Activated naive CD8-positive, alpha-beta T cell treated with anti-CD3 and anti-CD28 coated beads, Interleukin-2, amount 50 U/mL, for 24 hours (primary cell): ENCODE results near the gene SERPINC1.

Source experiments
- ATAC-seq: fragments of 150-1000 bp; cut with Tn5 transposase; one replicate; pipeline ENCODE4 v1.10.0; 2021
- DNase-seq: peaks from one replicate; pipeline ENCODE4 v3.0.0; 2021
- H3K27ac Mint-ChIP-seq: one replicate; pipeline ENCODE4 v1.8.0; 2021; ENCODE audit warnings: mild to moderate bottlenecking, mixed read lengths
- H3K27me3 Mint-ChIP-seq: one replicate; pipeline ENCODE4 v1.8.0; 2021; ENCODE audit warnings: mixed read lengths
- H3K36me3 Mint-ChIP-seq: one replicate; pipeline ENCODE4 v1.8.0; 2021; ENCODE audit warnings: low read depth, mixed read lengths
- H3K4me1 Mint-ChIP-seq: one replicate; pipeline ENCODE4 v1.8.0; 2021; ENCODE audit warnings: mixed read lengths
- H3K4me3 Mint-ChIP-seq: one replicate; pipeline ENCODE4 v1.8.0; 2021; ENCODE audit warnings: mild to moderate bottlenecking, moderate library complexity, mixed read lengths
- H3K9me3 Mint-ChIP-seq: one replicate; pipeline ENCODE4 v1.8.0; 2021; ENCODE audit warnings: mixed read lengths

The SERPINC1 gene

GRCh38 chr1:173876732-173877131 lies 40.4 kb downstream of the SERPINC1 start:
- peaks cover 33% of the 10 kb centered on the region for H3K36me3 Mint-ChIP-seq
- peaks cover 8% of the 10 kb centered on the region for H3K4me1 Mint-ChIP-seq

GRCh38 chr1:173871500-173871899 lies 45.6 kb downstream of the SERPINC1 start:
- Mint-ChIP-seq H3K4me3 (no peak overlapping the region), H3K27ac (peak overlapping the region; percentile 7), H3K4me1 (peaks cover 49% of the 10 kb centered on the region), H3K27me3 (peaks cover 6% of the 10 kb centered on the region), H3K36me3 (peaks cover 36% of the 10 kb centered on the region), H3K9me3 (no peaks in the 10 kb centered on the region)
- DNase-seq = no peak
- no peak for ATAC-seq

More at GRCh38 chr1:173876732-173877131, 40.4 kb downstream of the SERPINC1 start:
- Mint-ChIP-seq H3K9me3 (no peaks in the 10 kb centered on the region), H3K27ac (no peak overlapping the region), H3K4me3 (no peak overlapping the region), H3K27me3 (no peaks in the 10 kb centered on the region)
- ATAC-seq (no peak), DNase-seq (no peak)

DNA sequence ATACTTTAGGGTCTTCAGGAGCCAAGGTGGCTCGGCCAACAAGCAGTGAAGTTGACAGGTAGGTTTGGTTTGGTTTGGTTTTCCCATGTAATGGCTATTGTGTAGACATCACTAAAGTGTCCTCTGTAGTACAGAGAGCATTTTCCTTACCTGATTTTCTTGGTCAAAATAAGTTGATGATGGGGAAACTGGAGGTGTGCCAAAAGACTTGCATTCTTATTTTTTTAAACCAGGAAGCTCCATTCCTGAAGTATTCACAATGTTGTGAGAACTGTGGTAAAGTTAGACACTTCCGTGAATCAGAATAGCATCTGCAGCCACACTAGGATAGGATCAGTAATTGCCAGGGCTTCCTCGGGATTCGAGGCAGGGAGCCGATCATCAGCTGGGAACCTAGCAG lies 46.0 kb downstream of the SERPINC1 start:
- peaks cover 8% of the 10 kb centered on the region for H3K27me3 Mint-ChIP-seq
- DNase-seq (no peak), ATAC-seq (no peak)
- no peaks in the 10 kb centered on the region for H3K9me3 Mint-ChIP-seq
- peak overlapping the region; percentile 99 for H3K4me3 Mint-ChIP-seq
- H3K4me1 Mint-ChIP-seq = peaks cover 53% of the 10 kb centered on the region
- H3K36me3 Mint-ChIP-seq = peaks cover 40% of the 10 kb centered on the region
- peak overlapping the region; percentile 60 for H3K27ac Mint-ChIP-seq

- peak; percentile 20 for DNase-seq
- Mint-ChIP-seq H3K4me3 (peak overlapping the region; percentile 99), H3K36me3 (peaks cover 44% of the 10 kb centered on the region), H3K9me3 (no peaks in the 10 kb centered on the region), H3K27ac (peak overlapping the region; percentile 60), H3K4me1 (peaks cover 58% of the 10 kb centered on the region), H3K27me3 (peaks cover 8% of the 10 kb centered on the region)
- no peak for ATAC-seq
Observed at GRCh38 chr1:173870252-173871075, 46.7 kb downstream of the SERPINC1 start.

- ATAC-seq (no peak), DNase-seq (no peak)
- H3K27ac Mint-ChIP-seq = peak overlapping the region; percentile 100
- peak overlapping the region; percentile 99 for H3K4me3 Mint-ChIP-seq
- peaks cover 54% of the 10 kb centered on the region for H3K36me3 Mint-ChIP-seq
- peaks cover 71% of the 10 kb centered on the region for H3K4me1 Mint-ChIP-seq
- no peaks in the 10 kb centered on the region for H3K9me3 Mint-ChIP-seq
- H3K27me3 Mint-ChIP-seq = peaks cover 8% of the 10 kb centered on the region
Observed at GRCh38 chr1:173869021-173869359, 48.1 kb downstream of the SERPINC1 start.

DNA sequence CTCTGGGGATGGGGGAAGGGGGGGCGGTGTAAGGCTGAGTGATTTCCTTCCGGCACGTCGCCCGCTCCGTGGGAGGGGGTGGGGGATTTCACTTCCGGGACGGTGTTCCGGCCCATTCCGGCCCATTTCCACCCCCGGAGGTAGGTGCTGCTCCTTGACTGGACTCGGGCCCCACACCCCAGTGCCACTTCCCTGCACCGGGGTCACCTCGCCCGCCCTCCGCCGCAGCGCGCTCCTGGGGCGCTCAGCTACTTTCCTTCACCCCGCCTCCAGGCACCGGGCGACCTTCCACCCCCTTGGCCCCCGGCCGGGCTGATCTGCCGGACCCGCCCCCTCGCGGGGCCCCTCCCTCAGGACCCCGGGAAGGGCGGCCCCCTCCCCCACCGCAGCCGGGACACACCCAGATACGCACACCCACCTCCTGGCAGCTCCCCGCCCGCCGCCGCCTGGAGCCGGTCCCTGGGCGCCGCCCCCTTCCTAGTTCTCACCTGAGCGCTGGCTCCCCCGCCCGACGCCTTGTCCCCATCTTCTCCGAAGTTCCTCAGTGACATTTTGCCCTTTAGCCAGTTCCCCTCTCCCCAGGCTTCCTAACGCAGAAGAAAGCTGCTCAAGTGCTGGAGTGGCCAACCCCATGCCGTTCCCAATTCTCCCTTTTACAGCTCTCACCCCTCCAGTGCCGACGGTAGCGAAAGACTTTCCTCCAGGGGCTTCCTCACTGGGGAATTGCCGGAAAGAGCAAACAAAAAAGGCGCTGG lies 48.7 kb downstream of the SERPINC1 start, which contains the start of gene ZBTB37:
Gene ZBTB37 (plus strand): TSS at position 115 of the 755 bp plus-strand sequence. CDS start 1,846 bp downstream, outside the sequence.
- peak; percentile 96 for DNase-seq
- Mint-ChIP-seq H3K9me3 (no peaks in the 10 kb centered on the region), H3K36me3 (peaks cover 56% of the 10 kb centered on the region), H3K4me3 (peak within 1 kb of the TSS; percentile 99), H3K27ac (peak within 1 kb of the TSS; percentile 100), H3K27me3 (peaks cover 8% of the 10 kb centered on the region), H3K4me1 (peaks cover 77% of the 10 kb centered on the region)
- peak; percentile 67 for ATAC-seq

DNA sequence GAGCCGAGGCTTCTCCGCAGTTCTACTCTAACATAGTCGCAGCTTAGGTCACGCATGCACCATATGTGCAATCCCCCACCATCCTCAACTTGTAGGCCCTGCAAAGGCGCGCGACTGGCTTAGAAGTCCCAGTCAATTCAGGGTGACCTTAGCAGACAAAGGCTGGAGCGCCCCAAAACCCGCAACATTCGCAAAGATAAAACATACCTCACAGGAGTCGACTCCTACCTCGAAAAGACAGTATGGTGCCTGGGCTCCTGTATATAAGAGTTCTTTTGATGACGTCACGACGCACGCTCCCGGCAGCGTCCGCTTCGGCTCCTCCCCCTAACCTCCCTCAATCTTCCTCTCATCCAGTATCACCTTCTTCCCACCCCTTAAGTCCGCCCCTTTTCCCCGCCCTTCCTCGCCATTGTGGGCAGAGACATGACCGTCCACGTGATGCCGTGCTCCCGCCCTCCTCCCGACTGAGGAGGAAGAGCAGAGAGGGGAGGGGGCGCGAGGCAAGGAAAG lies 49.3 kb downstream of the SERPINC1 start, which contains the start of gene GAS5:
Gene GAS5 (minus strand): TSS at position 237 of the 513 bp plus-strand sequence.
- DNase-seq (peak; percentile 99), ATAC-seq (peak; percentile 81)
- H3K27ac Mint-ChIP-seq = peak within 1 kb of the TSS; percentile 100
- peaks cover 77% of the 10 kb centered on the region for H3K4me1 Mint-ChIP-seq
- peak within 1 kb of the TSS; percentile 99 for H3K4me3 Mint-ChIP-seq
- H3K36me3 Mint-ChIP-seq = peaks cover 57% of the 10 kb centered on the region
- H3K9me3 Mint-ChIP-seq = no peaks in the 10 kb centered on the region
- H3K27me3 Mint-ChIP-seq = peaks cover 8% of the 10 kb centered on the region

GRCh38 chr1:173867141-173867752 lies 49.9 kb downstream of the SERPINC1 start:
- Mint-ChIP-seq H3K9me3 (no peaks in the 10 kb centered on the region), H3K4me3 (peak overlapping the region; percentile 99), H3K36me3 (peaks cover 60% of the 10 kb centered on the region), H3K27me3 (peaks cover 8% of the 10 kb centered on the region), H3K27ac (peak overlapping the region; percentile 100), H3K4me1 (peaks cover 75% of the 10 kb centered on the region)
- ATAC-seq (no peak), DNase-seq (peak; percentile 35)

DNA sequence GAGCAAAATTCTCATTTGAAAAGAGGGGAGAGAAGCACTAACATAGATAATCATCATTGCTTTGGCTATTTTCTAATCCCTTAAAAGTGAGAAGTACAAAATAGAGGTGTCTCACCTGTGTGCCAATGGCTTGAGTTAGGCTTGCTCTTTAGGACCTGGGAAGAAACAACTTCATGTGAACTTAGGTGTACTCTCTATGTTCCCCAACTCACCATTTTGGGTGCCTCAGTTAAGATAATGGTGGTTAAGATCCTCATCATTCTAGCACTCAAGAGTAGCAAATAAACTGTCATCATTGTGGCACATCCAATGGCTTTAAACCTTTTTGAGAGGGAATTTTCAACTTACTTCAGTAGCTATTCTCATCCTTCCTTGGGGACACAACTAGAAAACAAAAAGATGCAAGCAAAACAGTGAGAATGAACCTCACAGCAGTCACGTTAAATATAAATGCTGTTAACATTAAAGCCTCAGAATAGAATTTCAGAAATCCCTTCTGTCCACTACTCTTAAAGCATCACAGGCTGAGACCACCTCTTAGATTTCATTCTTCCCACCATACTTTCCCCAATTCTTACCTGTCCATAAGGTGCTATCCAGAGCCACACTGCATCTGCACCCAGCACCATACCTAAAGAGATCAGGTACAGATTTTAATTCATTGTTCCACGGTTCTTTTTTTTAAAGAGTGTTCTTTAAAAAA lies 50.6 kb downstream of the SERPINC1 start:
- Mint-ChIP-seq H3K4me1 (peaks cover 73% of the 10 kb centered on the region), H3K36me3 (peaks cover 66% of the 10 kb centered on the region), H3K27me3 (peaks cover 8% of the 10 kb centered on the region), H3K27ac (peak overlapping the region; percentile 100), H3K4me3 (peak overlapping the region; percentile 99), H3K9me3 (no peaks in the 10 kb centered on the region)
- ATAC-seq = no peak
- no peak for DNase-seq

DNA sequence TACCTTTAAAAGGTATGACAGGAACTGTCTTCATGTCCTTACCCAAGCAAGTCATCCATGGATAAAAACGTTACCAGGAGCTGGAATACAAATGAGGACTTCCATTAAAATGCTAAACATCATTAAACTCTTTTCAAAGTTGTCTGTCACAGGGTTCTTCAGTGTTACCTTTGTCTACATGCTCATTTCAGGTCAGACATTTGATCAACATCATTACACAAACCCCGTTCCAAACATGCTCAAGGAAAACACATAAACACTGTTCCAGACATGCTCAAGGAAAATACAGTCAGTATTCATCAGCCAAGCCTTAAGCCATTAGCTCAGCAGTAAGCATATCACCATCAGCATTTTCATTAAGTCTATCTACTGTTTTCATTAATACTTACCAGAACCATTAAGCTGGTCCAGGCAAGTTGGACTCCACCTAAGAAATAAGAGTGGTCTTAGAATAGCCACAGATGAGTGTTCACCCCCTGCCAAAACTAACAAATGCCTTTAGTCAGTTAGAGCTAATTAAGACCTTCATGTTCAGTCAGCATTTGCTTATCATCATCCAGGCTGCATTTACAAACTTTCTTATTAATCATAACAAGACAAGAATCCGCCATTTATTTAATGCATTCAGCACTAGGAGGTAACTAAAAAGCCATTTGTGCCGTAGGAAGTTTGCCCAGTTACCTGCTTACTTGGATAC lies 51.5 kb downstream of the SERPINC1 start:
- Mint-ChIP-seq H3K27ac (peak overlapping the region; percentile 100), H3K36me3 (peaks cover 62% of the 10 kb centered on the region), H3K4me1 (peaks cover 63% of the 10 kb centered on the region), H3K4me3 (peak overlapping the region; percentile 99), H3K27me3 (peaks cover 8% of the 10 kb centered on the region), H3K9me3 (no peaks in the 10 kb centered on the region)
- ATAC-seq (no peak), DNase-seq (no peak)

DNA sequence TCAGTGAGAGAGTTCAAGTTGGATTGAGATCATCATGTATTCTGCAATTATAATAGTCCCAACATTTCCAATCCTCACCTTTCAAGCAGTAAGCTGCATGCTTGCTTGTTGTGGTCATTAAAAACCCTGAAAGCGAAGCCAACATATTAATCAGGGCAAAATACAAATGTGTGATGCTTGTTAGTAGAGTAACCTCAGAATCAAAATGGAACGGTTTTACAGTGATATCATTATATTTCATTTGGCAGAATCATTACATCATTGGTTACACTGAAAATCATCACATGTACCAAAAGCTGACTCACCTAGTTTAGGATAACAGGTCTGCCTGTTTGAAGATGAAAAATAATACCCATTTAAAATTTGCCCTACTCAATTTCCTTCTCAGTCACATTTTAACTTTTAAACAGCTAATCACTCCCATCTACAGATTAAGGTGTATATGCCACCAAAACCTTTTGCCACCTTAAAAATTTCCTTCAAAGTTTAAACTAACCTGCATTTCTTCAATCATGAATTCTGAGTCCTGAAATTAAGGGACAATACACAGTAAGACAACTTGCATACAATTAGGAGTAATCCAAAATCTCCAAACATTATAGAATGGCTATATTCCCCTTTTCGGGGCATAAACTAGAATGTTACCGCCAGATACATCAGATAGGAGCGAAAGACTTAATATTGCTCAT lies 52.8 kb downstream of the SERPINC1 start:
- Mint-ChIP-seq H3K27me3 (peaks cover 8% of the 10 kb centered on the region), H3K9me3 (no peaks in the 10 kb centered on the region), H3K27ac (peak overlapping the region; percentile 100), H3K4me1 (peaks cover 52% of the 10 kb centered on the region), H3K4me3 (peak overlapping the region; percentile 99), H3K36me3 (peaks cover 67% of the 10 kb centered on the region)
- DNase-seq (no peak), ATAC-seq (no peak)

DNA sequence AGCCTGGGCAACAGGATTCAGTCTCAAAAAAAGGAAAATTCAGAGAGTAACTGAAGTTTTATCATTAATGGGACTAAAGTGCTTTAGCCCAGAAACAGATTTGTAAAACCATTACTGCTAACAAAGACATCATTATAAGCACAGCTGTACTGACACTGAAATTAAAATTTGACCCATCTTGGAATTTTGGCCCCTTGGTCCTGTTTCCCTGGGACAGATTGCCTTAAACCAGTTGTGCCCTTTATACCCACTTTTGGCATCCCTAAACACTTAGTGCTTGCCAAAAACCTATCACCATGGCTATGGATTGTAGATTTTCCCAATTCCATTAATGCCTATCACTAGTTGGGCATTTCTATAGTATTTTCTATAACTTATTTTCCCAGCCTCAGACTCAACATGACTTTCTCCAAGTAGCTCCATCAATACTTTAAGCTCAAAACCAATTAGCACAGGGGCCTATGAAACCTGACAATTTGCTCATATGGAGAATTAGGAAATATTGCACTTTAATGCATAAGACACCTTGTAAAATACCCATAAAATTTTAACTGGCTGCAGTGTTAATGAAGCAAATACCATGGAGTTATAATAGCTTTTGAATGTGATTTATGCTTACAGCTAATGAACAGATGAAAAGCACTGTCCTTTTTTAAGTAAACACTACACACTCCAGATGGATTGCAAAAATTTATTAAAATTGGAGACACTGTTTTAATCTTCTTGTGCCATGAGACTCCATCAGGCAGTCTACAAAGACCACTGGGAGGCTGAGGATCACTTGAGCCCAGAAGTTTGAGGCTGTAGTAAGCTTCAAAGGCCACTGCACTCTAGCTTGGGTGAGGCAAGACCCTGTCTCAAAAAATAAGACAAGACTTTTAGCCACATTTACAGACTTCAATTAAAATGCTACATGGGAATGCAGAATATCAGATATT lies 53.6 kb downstream of the SERPINC1 start:
- H3K36me3 Mint-ChIP-seq = peaks cover 67% of the 10 kb centered on the region
- no peaks in the 10 kb centered on the region for H3K9me3 Mint-ChIP-seq
- ATAC-seq = no peak
- peak overlapping the region; percentile 99 for H3K4me3 Mint-ChIP-seq
- H3K4me1 Mint-ChIP-seq = peaks cover 43% of the 10 kb centered on the region
- peaks cover 8% of the 10 kb centered on the region for H3K27me3 Mint-ChIP-seq
- H3K27ac Mint-ChIP-seq = peak overlapping the region; percentile 100
- DNase-seq = no peak
